Motor neuron (in vitro differentiated cells): ENCODE data around the gene AUTS2. TPM values are rescaled to one million over a fixed set of nuclear protein-coding genes. Genes with fewer than 3 reads are reported as not detected.

Source experiments
- ATAC-seq, 8 experiments: fragments of 200-7000 bp; cut with Tn5 transposase; replicated peaks in 6 of 8; 2 replicates each; pipeline ENCODE4 v1.8.0; 2021; ENCODE audit warnings: mild to moderate bottlenecking in 8 of 8, moderate library complexity in 8 of 8
- H3K27ac ChIP-seq, 2 donors: fragments of 250-450 bp; sonication (Bioruptor Pico); 2 replicates each; pipeline ENCODE4 v1.9.0; 2021; ENCODE audit warnings: antibody characterized with exemption in 2 of 2, mild to moderate bottlenecking in 2 of 2, moderate library complexity in 1 of 2
- H3K4me1 ChIP-seq, 2 donors: fragments of 250-450 bp; sonication (Bioruptor Pico); replicated peaks in 1 of 2; 2 replicates each; pipeline ENCODE4 v1.6.1; 2021; ENCODE audit warnings: antibody characterized with exemption in 2 of 2, mild to moderate bottlenecking in 2 of 2, moderate library complexity in 1 of 2
- H3K4me3 ChIP-seq, 5 donors: fragments of 250-450 bp; sonication (Bioruptor Pico); 2 replicates each; pipeline ENCODE4 v1.9.0; 2021; ENCODE audit warnings: antibody characterized with exemption in 5 of 5, mild to moderate bottlenecking in 5 of 5, moderate library complexity in 4 of 5
- WGBS, 10 experiments: fragments of 450-650 bp; shearing (Covaris generic); methylation state at CpG; one replicate each; pipeline ENCODE4 v1.0.0; 2022; 5-methylcytosine and 5-hydroxymethylcytosine counted together
- in situ Hi-C, 9 experiments: fragments of 400-800 bp; cut with MboI; loops; one replicate each; pipeline ENCODE4 v1.15.0; 2021; ENCODE audit warnings: low sequenced_read_pairs in 9 of 9, low pct_unique_long_range_greater_than_20kb in 2 of 9; ENCODE audit not compliant: unreplicated experiment in 9 of 9
- total RNA-seq, 8 experiments: library from RNA; unstranded; fragments of 300-600 nt; gene quantifications; 2 replicates each; pipeline versions ENCODE4 v1.2.3 to v1.2.4, GENCODE V29; 2022

AUTS2 gene
- total RNA-seq, 8 experiments from 2014 or later: 0.49 to 68.6 (median 32.2) TPM

- in situ Hi-C loops: no loop called here
- 17 to 100% (median 74%) methylated on average over 2 to 5 of the region's 5 CpGs for WGBS, 10 experiments
- ATAC-seq: peak in 5 of 8 experiments; percentile 26 to 100 (median 59)
- Histone ChIP-seq H3K4me1 (peaks cover 5% of the 10 kb centered on the region in 2 donors), H3K4me3 (no peak overlapping the region), H3K27ac (no peak overlapping the region)
Observed at GRCh38 chr7:70288781-70289456, 690.6 kb downstream of the AUTS2 start.

- no peak for ATAC-seq
- Histone ChIP-seq H3K27ac (no peak overlapping the region), H3K4me1 (peaks cover 0 to 12% of the 10 kb centered on the region in 2 donors), H3K4me3 (no peak overlapping the region)
- 44 to 100% (median 80%) methylated on average over 2 to 5 of the region's 5 CpGs; no CpG with 5 or more reads in 1 of the 10 experiments for WGBS, 10 experiments
- in situ Hi-C loops: no loop called here
Observed at GRCh38 chr7:70292716-70293115, 694.4 kb downstream of the AUTS2 start.

- in situ Hi-C loops: no loop called here
- 54 to 90% (median 83%) methylated on average over 1 to 8 of the region's 9 CpGs for WGBS, 10 experiments
- peak in 3 of 8 experiments; percentile 25 to 48 (median 38) for ATAC-seq
- H3K4me3 ChIP-seq: no peak overlapping the region
- no peak overlapping the region for H3K27ac ChIP-seq
- H3K4me1 ChIP-seq: peaks cover 0 to 10% of the 10 kb centered on the region in 2 donors
Observed at GRCh38 chr7:70294211-70294911, 696.1 kb downstream of the AUTS2 start.

- in situ Hi-C loops: no loop called here
- Histone ChIP-seq H3K4me3 (no peak overlapping the region), H3K27ac (no peak overlapping the region), H3K4me1 (peaks cover 0 to 10% of the 10 kb centered on the region in 2 donors)
- ATAC-seq: no peak
- 29 to 100% (median 85%) methylated on average over 2 to 6 of the region's 6 CpGs for WGBS, 10 experiments
Observed at GRCh38 chr7:70298780-70299471, 700.7 kb downstream of the AUTS2 start.

- Histone ChIP-seq H3K4me3 (no peak overlapping the region), H3K4me1 (peaks cover 0 to 5% of the 10 kb centered on the region in 2 donors), H3K27ac (no peak overlapping the region)
- ATAC-seq: no peak
- in situ Hi-C loops: no loop called here
- WGBS, 10 experiments: 40 to 100% (median 81%) methylated on average over 1 to 4 of the region's 4 CpGs; no CpG with 5 or more reads in 1 of the 10 experiments
Observed at GRCh38 chr7:70299472-70299807, 701.2 kb downstream of the AUTS2 start.

GRCh38 chr7:70301673-70302185, 703.5 kb downstream of the AUTS2 start:
- Histone ChIP-seq H3K4me1 (peaks cover 0 to 3% of the 10 kb centered on the region in 2 donors), H3K27ac (no peak overlapping the region), H3K4me3 (no peak overlapping the region)
- ATAC-seq: no peak
- in situ Hi-C loops: loop anchor here in 1 of 9 experiments (25.0 kb wide), 1 partner anchor 89 kb away; no protein-coding TSS in a partner anchor
- 67 to 100% (median 89%) methylated on average over 1 to 6 of the region's 6 CpGs for WGBS, 10 experiments

- 85% methylated on average over 7 of the region's 7 CpGs; no CpG with 5 or more reads in 9 of the 10 experiments for WGBS, 10 experiments
- Histone ChIP-seq H3K27ac (no peak overlapping the region), H3K4me3 (no peak overlapping the region), H3K4me1 (peaks cover 0 to 3% of the 10 kb centered on the region in 2 donors)
- in situ Hi-C loops: loop anchor here in 1 of 9 experiments (25.0 kb wide), 1 partner anchor 91 kb away; no protein-coding TSS in a partner anchor
- ATAC-seq: no peak
Observed at GRCh38 chr7:70303309-70303708, 705.0 kb downstream of the AUTS2 start.

- Histone ChIP-seq H3K4me3 (no peak overlapping the region), H3K4me1 (peaks cover 0 to 3% of the 10 kb centered on the region in 2 donors), H3K27ac (no peak overlapping the region)
- in situ Hi-C loops: loop anchor here in 1 of 9 experiments (25.0 kb wide), 1 partner anchor 91 kb away; no protein-coding TSS in a partner anchor
- 33 to 100% (median 75%) methylated on average over 1 to 2 of the region's 2 CpGs; no CpG with 5 or more reads in 5 of the 10 experiments for WGBS, 10 experiments
- no peak for ATAC-seq
Observed at GRCh38 chr7:70303780-70304179, 705.5 kb downstream of the AUTS2 start.

GRCh38 chr7:70306173-70306572, 707.9 kb downstream of the AUTS2 start:
- peaks cover 0 to 3% of the 10 kb centered on the region in 2 donors for H3K4me1 ChIP-seq
- in situ Hi-C loops: loop anchor here in 1 of 9 experiments (25.0 kb wide), 1 partner anchor 94 kb away; no protein-coding TSS in a partner anchor
- no peak overlapping the region for H3K4me3 ChIP-seq
- ATAC-seq: no peak
- WGBS, 10 experiments: 14 to 100% (median 76%) methylated on average over 1 to 2 of the region's 2 CpGs; no CpG with 5 or more reads in 1 of the 10 experiments
- H3K27ac ChIP-seq: no peak overlapping the region

GRCh38 chr7:70307544-70308106, 709.4 kb downstream of the AUTS2 start:
- Histone ChIP-seq H3K4me1 (peaks cover 0 to 3% of the 10 kb centered on the region in 2 donors), H3K27ac (no peak overlapping the region), H3K4me3 (no peak overlapping the region)
- ATAC-seq: no peak
- WGBS, 10 experiments: 30 to 100% (median 80%) methylated on average over 1 to 3 of the region's 3 CpGs; no CpG with 5 or more reads in 1 of the 10 experiments
- in situ Hi-C loops: loop anchor here in 1 of 9 experiments (25.0 kb wide), 1 partner anchor 95 kb away; no protein-coding TSS in a partner anchor

GRCh38 chr7:70312336-70312735, 714.1 kb downstream of the AUTS2 start:
- Histone ChIP-seq H3K27ac (no peak overlapping the region), H3K4me3 (no peak overlapping the region), H3K4me1 (peaks cover 0 to 8% of the 10 kb centered on the region in 2 donors)
- no peak for ATAC-seq
- WGBS, 10 experiments: 0 to 100% (median 50%) methylated on average over 1 of the region's 1 CpG; no CpG with 5 or more reads in 5 of the 10 experiments
- in situ Hi-C loops: loop anchor here in 1 of 9 experiments (25.0 kb wide), 1 partner anchor 100 kb away; no protein-coding TSS in a partner anchor

GRCh38 chr7:70313271-70313670, 715.0 kb downstream of the AUTS2 start:
- in situ Hi-C loops: loop anchor here in 1 of 9 experiments (25.0 kb wide), 1 partner anchor 101 kb away; no protein-coding TSS in a partner anchor
- ATAC-seq: no peak
- Histone ChIP-seq H3K4me3 (no peak overlapping the region), H3K4me1 (peaks cover 0 to 8% of the 10 kb centered on the region in 2 donors), H3K27ac (no peak overlapping the region)
- WGBS, 10 experiments: 0 to 100% (median 96%) methylated on average over 1 to 2 of the region's 3 CpGs; no CpG with 5 or more reads in 2 of the 10 experiments
